Measurements from ENCODE around the gene SMIM41.

SMIM41 gene

DNA sequence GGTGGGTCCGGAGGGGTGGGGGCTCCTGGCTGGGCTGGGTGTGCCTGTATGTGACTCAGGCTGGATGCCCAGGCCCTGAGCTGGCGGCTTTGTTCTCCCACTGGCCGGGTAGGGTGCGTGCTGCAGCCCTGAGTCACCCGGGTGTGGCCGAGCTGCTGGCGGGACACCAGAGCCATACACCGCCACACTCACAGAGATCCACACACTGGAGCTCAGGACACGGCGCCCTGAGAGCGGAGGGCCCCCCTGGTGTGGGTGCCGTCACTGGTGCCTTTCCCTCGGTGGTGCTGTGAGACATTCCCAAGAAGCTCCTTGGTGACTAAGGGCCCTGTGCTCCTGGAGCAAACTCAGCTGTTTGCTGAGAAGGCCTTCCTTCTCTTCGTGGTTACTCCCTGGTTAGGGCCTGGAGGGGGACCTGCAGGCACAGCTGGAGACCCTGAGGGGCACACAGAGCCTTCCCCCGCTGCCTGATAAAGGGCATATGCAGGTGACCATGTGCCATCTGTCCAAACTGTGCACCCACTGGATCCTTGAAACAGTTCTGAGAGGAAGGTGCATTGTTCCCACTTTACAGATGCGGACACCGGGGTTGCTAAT is 68.0 kb downstream of the SMIM41 start:
- no peak for DNase-seq (ENCODE audit: low read depth)

DNA sequence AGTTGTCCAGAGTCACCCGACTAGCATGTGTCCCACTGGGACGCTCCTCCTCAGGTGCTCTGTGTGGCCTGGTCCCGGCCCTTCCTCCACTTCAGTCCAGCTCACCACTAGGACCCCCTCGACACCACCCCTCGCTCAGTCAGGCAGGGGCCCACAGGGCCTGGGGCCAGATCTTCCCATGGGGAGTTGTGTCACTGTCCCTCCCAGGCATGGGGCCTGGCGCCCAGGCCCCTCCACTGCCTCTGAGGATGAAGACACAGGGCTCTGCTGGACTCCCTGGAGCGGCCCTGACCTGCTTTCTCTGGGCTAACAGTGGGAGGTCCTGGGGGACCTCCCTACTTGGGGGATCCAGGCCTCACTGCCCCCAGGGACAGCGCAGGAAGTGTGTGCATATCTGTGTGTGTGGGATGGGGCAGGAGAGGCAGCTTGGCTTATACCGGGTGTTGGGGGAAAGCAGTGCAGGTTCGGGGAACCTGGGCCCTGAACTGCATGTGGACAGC is 68.5 kb downstream of the SMIM41 start:
- DNase-seq (ENCODE audit: low read depth): no peak

DNA sequence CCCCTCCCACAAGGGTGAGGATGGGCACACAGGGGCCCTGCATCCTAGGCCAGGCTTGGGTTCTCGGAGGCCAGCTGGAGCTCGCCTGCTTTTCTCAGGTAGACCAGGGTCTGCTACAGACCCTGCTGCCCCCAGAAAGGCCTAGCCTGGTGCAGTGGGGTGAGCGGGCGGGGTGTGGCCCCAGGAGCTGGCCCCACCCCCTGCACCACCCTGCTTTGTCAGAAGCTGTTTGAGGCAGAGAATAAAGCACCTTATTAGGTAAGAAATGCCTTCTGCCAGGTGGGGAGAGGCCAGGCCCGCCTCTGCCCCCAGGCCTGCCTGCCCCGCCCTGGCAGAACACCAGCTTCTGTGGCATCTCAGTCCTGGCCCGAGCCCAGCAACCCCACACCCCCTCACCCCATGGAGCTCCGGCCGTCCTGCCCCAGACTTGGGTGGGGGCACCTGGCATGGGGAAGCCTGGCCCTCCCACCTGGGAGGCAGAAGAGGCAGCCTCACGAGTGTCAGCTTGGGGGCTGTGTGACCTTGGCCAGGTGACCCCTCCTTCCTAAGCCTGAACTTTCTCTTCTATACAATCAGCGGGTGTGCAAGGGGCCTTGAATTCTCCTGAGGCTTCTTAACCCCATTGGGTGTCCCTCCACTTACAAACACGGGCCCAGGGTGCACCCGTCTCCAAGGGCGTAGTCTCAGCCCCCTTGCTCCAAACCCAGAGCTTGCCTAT is 69.1 kb downstream of the SMIM41 start:
- DNase-seq (ENCODE audit: low read depth): no peak

DNA sequence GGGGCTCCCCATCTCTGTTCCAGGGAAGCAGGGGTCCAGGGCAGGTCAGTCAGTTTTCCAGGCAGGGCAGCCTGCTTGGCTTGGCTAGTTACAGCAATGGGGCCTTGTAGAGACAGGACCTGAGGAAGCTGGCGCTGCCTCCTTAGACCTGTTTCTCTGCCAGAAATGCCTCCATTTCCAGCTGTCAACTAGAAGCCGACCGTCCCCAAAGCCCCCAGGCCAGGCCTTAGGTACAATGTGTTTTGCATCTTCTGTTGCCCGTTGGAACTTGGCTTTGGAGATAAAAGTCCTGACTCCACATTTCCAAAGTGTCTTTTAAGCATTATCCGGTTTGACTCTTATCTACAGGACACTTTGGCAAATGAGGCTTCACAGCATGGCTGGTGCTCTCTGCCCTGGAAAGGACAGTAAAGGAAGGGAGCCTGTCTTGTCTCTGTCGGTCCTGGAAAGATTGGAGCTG is 69.7 kb downstream of the SMIM41 start:
- DNase-seq (ENCODE audit: low read depth): no peak

DNA sequence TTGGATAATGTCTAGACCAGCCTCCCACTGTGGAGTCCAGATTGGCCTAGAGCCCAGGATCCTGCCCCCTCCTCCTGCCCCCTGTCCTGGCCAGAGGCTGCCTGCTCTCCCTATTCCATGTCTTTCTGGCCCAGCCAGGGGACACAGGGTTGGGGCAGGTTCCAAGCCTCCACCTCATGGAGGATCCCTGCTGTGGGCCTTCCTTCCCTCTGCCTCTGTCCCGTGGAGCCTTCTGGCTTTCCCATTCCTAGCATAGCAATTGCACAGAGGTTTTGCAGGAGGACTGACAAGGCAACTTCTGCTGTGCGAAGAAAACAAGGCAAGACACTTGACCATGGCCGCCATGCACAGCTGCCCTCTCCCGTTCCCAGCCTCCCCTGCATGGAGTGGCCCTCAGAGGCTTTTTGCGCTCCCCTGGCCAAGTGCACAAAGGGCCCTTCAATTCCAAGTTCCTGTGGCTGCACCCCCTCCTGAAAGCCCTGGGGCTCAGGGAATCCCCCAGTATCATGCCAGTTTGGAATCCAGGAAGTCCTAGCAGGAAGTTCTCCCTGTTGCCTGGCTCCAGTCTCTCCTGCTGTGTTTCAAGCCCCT is 70.2 kb downstream of the SMIM41 start:
- no peak for DNase-seq (ENCODE audit: low read depth)

DNA sequence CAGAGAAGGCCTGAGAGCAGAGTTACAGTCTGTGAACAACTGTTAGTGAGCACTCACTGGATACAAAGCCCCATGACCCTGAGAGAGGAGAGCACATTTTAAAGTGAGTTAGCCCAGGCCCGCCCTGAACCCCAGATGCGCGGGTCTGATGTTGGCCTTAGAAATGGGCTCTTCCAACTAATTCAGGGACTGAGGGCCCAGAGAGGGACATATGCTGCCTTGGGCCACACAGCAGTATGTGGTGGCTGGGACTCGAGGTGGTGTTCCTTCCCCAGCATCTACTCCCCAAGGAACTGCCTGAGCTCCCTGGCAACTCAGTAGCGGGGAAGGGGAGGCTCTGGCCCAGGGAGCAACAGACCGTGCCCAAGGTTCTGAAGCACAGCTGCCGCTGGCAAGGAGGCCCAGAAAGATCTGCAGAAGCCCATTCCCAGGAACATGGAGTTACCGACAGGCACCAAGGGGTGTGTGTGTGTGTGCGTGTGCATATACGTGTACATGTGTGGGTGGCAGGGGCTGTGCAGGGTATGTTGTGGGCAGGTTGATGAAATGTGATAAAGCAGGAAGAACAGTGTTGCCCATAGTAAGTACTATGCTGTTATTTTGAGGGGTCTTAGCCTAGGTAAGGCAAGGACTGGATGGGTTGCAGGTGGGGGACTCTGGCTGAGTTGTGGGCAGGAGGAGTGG is 71.8 kb downstream of the SMIM41 start:
- no peak for DNase-seq (ENCODE audit: low read depth)

DNA sequence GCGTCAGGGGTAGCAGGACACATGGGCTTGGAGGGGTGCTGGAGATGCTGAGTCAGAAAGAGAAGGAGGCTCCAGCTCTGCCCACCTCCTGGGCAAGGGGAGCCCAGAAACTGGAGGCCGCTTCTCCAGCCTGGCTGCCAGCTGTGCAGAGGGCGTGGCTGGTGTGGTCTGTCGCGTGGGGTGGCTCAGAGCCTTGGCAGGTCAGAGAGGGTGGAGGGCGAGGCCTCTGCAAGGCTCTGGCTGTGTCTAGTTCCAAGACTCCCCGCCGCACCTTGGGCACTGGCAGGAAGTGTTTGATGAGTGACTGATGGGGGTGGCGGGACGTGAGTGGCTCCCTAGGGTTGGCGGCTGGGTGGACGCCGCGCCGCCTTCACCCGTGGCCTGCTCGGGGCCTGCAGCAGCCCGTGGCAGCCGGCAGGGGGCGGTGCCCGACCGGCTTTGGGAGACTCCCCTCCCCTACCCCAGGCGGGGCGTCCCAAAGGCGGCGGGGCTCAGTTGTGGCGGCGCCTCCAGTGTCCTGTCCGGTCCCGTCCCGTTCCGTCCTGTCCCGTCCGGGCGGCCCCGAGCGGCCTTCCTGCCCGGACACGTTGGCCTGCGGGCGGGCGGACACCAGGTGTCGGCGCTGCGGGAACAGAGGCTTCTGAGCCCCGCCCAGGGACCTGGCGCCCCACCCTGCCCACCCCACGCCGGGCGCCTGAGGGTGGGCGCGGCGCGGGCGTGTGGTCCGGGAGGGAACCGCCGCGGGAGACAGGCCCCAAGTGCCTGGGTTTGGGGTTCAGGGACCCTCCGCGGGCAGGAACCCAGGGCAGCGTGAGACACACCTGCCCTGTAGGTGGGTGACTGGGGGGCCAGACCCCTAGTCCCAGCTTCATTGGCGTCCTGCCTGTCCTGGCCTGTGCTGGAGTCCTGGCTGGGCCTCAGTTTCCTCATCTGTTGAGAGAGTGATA is 72.6 kb downstream of the SMIM41 start:
- DNase-seq (ENCODE audit: low read depth): peak; percentile 56

DNA sequence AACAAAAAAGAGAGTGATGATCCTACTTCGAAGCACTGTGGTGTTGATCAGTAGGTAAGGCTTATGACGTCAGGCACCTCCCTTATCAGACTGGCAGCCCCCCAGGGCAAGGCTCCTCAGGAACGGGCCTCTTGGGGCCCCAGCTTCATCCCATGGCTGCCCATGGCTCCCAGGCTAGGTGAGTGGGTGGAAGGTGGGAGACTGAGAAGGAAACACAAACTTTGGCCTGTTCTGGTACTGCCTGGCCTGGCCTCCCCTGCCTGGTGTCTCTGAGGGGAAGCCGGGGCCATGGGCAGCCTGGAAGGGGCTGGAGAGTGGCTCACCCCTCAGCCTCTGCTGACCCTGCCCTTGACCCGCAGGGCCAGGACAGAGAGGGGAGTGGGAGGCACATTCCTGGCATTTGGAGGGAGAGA is 73.4 kb downstream of the SMIM41 start:
- no peak for DNase-seq (ENCODE audit: low read depth)

DNA sequence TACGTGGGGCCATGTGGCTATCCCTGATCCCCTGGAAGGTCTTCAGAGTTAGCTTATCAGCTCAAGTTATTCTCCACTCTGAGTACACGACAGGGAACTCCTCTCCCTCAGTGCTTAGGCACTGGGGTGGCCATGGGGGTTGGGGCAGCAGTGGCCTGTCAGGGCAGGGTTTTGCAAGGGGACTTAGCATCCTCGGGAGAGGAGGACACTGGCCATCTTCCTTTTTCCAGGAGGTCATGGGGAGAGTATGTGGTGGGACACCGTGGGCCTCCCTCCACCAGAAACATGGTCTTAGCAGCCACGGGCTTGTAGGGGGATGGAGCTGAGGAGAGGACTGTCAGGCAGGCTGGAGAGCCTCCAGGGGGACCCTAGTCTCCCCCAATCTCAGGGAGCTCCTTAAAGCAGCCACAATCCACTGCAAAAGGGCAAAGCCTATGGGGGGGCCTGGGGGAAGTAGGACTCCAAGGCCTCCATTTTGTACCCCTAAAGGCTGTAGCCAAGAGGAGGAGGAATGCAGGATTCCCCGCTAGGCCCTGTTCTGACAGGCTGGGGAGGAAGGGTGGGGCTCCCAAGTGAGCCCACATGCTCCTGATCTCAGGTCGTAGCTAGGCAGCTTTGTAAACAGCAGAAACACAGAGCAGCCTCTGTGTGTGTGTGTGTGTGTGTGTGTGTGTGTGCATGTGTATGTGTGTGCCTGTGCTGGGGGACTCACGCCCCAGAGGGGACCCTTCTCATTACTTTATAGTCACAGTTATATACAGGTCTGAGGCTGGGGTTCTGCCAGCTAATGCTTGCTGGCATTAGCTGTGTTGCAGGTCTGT is 75.8 kb downstream of the SMIM41 start:
- DNase-seq (ENCODE audit: low read depth): no peak

DNA sequence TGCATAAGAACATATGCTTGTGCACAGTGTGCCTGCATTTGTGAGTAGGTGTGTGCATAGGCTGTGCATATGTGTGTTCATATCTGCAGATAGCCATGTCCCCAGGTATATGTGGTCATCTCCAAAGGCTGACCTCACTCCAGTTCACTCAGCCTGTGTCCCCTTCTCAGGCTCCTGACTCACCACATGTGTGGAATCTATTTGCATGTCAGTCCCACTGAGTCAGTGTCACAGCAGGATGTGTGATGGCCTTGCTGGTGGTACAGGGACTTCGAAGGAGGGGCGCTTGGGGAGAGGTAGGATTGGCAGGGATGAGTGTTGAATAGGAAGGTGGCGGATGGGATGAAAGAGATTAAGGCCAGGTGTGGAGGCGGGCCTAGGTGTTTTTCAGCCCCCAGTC is 76.8 kb downstream of the SMIM41 start:
- DNase-seq (ENCODE audit: low read depth): no peak

DNA sequence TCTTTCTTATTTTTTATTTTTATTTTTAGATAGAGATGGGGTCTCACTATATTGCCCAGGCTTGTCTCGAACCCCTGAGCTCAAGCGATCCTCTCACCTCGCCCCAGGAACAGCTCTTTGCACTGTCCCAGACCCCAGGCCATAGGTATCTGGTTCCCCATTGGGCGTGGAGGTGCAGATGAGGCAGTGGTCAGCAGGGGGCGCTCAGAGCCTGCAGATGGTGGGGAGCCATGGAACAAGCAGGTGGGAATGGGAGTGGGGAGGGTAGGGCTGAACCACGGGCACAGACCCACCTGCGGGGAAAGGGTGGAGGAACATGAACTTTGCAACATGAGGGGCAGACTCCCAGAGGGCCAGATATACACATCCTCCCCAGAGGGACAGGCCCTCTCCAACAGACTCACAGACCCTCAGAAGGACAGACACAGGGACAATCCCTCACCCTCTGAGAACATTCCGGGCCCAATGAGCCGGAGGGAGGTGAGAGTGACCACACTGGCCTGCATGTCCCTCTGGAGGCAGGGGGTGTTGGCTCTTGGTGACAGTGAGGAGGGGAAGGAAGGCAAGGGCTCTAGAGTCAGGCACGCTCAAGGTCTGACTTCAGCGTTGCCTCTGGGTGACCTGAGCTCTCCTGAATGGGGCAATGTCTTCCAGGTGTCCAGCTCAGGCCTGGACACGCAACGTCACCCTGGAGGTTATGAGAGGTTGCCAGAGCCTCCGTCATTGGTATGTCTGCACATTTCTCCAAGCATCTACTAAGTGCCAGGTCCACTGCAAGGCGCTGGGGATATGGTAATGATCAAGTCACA is 77.5 kb downstream of the SMIM41 start:
- peak; percentile 62 for DNase-seq (ENCODE audit: low read depth)

DNA sequence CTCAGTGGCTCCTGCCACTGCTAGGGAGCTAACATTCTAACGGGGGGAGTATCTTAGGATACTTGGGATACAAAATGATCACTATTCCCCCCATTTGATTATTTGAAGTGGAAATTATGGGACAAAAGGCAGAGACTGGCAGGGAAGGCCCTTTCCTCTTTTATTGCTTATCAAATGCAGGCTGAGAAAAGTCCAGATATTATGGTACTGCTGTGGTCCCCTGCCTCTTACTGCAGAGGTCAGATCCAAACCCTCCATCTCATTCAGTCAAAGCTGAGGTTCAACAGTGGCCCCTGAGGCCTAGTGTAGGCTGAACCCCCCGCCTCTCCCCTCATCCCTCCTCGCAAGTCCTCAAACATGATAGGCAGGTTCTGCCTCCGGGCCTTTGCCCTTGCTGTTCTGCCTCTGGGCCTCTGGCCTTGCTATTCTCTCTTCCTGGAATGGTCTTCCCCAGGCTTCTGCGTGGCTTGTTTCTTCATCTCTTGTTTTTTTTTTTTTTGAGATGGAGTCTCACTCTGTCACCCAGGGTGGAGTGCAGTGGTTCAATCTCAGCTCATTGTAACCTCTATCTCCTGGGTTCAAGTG is 78.2 kb downstream of the SMIM41 start:
- DNase-seq (ENCODE audit: low read depth): no peak

Data from activated T-cell treated with anti-CD3 and anti-CD28 coated beads for 24 hours (primary cell).